OCI-LY1 (cell line): ENCODE results near the gene TTC6.

ENCODE experiments used
- H2AFZ ChIP-seq: fragments of 200-600 bp; sonication (generic), shearing (Covaris generic); 2 replicates; pipeline ENCODE4 v1.6.0; 2014; ENCODE audit warnings: antibody characterized with exemption, mild to moderate bottlenecking, low read length
- H3F3A ChIP-seq: fragments of 200-600 bp; sonication (generic), shearing (Covaris generic); 2 replicates; pipeline ENCODE4 v1.6.0; 2014; ENCODE audit warnings: mild to moderate bottlenecking, antibody characterized with exemption, low read length, moderate library complexity; ENCODE audit not compliant: insufficient read depth
- H3K27ac ChIP-seq: fragments of 200-600 bp; sonication (generic); 2 replicates; pipeline ENCODE4 v1.5.1; 2014; ENCODE audit warnings: low read length, mixed run types, mild to moderate bottlenecking, low read depth; ENCODE audit not compliant: poor library complexity, severe bottlenecking
- H3K27me3 ChIP-seq: fragments of 200-600 bp; sonication (generic); 2 replicates; pipeline ENCODE4 v1.6.0; 2014; ENCODE audit warnings: antibody characterized with exemption, mild to moderate bottlenecking, low read length, moderate library complexity; ENCODE audit not compliant: insufficient read depth
- H3K36me3 ChIP-seq: fragments of 200-600 bp; sonication (generic); 2 replicates; pipeline ENCODE4 v1.6.1; 2014; ENCODE audit warnings: mild to moderate bottlenecking, antibody characterized with exemption, low read length, moderate library complexity, mixed read lengths; ENCODE audit not compliant: insufficient read depth
- H3K4me1 ChIP-seq: fragments of 200-600 bp; sonication (generic); 2 replicates; pipeline ENCODE4 v1.5.1; 2014; ENCODE audit warnings: mild to moderate bottlenecking, low read length, moderate library complexity; ENCODE audit not compliant: insufficient read depth, severe bottlenecking
- H3K4me2 ChIP-seq: fragments of 200-600 bp; sonication (generic), shearing (Covaris generic); 2 replicates; pipeline ENCODE4 v1.6.1; 2014; ENCODE audit warnings: low read length
- H3K4me3 ChIP-seq: fragments of 200-600 bp; sonication (generic); 2 replicates; pipeline ENCODE4 v1.5.1; 2014; ENCODE audit warnings: low read length, low read depth, mild to moderate bottlenecking, mixed read lengths; ENCODE audit not compliant: poor library complexity, severe bottlenecking
- H3K79me2 ChIP-seq: fragments of 200-600 bp; shearing (Covaris generic); 2 replicates; pipeline ENCODE4 v1.6.1; 2016; ENCODE audit warnings: mixed run types, low read length, mixed read lengths; ENCODE audit not compliant: insufficient read depth
- H3K9ac ChIP-seq: fragments of 200-600 bp; sonication (generic), shearing (Covaris generic); 2 replicates; pipeline ENCODE4 v1.6.1; 2014; ENCODE audit warnings: mild to moderate bottlenecking, low read length, mixed read lengths
- H3K9me2 ChIP-seq: fragments of 200-600 bp; sonication (generic), shearing (Covaris generic); 2 replicates; pipeline ENCODE4 v1.6.1; 2014; ENCODE audit warnings: low read depth, mild to moderate bottlenecking, low read length, mixed read lengths
- H3K9me3 ChIP-seq: fragments of 200-600 bp; shearing (Covaris generic); 2 replicates; pipeline ENCODE4 v1.6.1; 2014; ENCODE audit warnings: low read length, mixed read lengths
- H4K20me1 ChIP-seq: fragments of 200-600 bp; sonication (generic), shearing (Covaris generic); 2 replicates; pipeline ENCODE4 v1.6.0; 2016; ENCODE audit warnings: mild to moderate bottlenecking, low read length; ENCODE audit not compliant: insufficient read depth
- CTCF ChIP-seq: fragments of 200-600 bp; sonication (generic), shearing (Covaris generic); IDR thresholded peaks from 2 replicates; pipeline ENCODE4 v1.5.1; 2017; ENCODE audit warnings: mild to moderate bottlenecking, antibody characterized with exemption, low read length, moderate library complexity, mixed read lengths
- EZH2 ChIP-seq: fragments of 200-600 bp; sonication (generic), shearing (Covaris generic); IDR thresholded peaks from 2 replicates; pipeline ENCODE4 v1.8.0; 2017; ENCODE audit warnings: borderline replicate concordance, mixed run types, mild to moderate bottlenecking, antibody characterized with exemption, low read length, moderate library complexity, mixed read lengths

The TTC6 gene

GRCh38 chr14:37601865-37602264, 6.4 kb downstream of the TTC6 start:
- Histone ChIP-seq H3K4me3 (no peak overlapping the region), H3K9me3 (no peaks in the 10 kb centered on the region), H3K79me2 (no peaks in the 10 kb centered on the region), H3K4me2 (no peak overlapping the region), H2AFZ (no peak overlapping the region), H3K9me2 (no peaks in the 10 kb centered on the region), H3K4me1 (no peaks in the 10 kb centered on the region), H3F3A (no peaks in the 10 kb centered on the region), H3K36me3 (no peaks in the 10 kb centered on the region), H4K20me1 (no peaks in the 10 kb centered on the region), H3K27ac (no peak overlapping the region), H3K9ac (no peak overlapping the region), H3K27me3 (no peaks in the 10 kb centered on the region)
- TF ChIP-seq EZH2 (no peak), CTCF (no peak)

GRCh38 chr14:37602605-37603453, 7.4 kb downstream of the TTC6 start:
- no peak overlapping the region for H3K4me2 ChIP-seq
- TF ChIP-seq CTCF (no peak), EZH2 (no peak)

GRCh38 chr14:37603688-37604251, 8.3 kb downstream of the TTC6 start:
- TF ChIP-seq CTCF, result no peak
- TF ChIP-seq EZH2, result no peak
- H3K4me2 ChIP-seq, result no peak overlapping the region

More at GRCh38 chr14:37602605-37603453, 7.4 kb downstream of the TTC6 start:
- H3K9ac ChIP-seq, result no peak overlapping the region
- H4K20me1 ChIP-seq, result no peaks in the 10 kb centered on the region
- no peaks in the 10 kb centered on the region for H3K36me3 ChIP-seq
- H2AFZ ChIP-seq, result no peak overlapping the region
- H3K27me3 ChIP-seq, result no peaks in the 10 kb centered on the region
- no peaks in the 10 kb centered on the region for H3K4me1 ChIP-seq
- H3F3A ChIP-seq, result no peaks in the 10 kb centered on the region
- H3K9me3 ChIP-seq, result no peaks in the 10 kb centered on the region
- H3K4me3 ChIP-seq, result no peak overlapping the region
- no peaks in the 10 kb centered on the region for H3K9me2 ChIP-seq
- H3K79me2 ChIP-seq, result no peaks in the 10 kb centered on the region
- H3K27ac ChIP-seq, result no peak overlapping the region

More at GRCh38 chr14:37603688-37604251, 8.3 kb downstream of the TTC6 start:
- no peaks in the 10 kb centered on the region for H3K79me2 ChIP-seq
- no peaks in the 10 kb centered on the region for H3F3A ChIP-seq
- H3K27me3 ChIP-seq, result no peaks in the 10 kb centered on the region
- H3K36me3 ChIP-seq, result no peaks in the 10 kb centered on the region
- H3K9ac ChIP-seq, result no peak overlapping the region
- no peaks in the 10 kb centered on the region for H4K20me1 ChIP-seq
- no peak overlapping the region for H3K27ac ChIP-seq
- no peaks in the 10 kb centered on the region for H3K9me2 ChIP-seq
- no peak overlapping the region for H2AFZ ChIP-seq
- no peaks in the 10 kb centered on the region for H3K4me1 ChIP-seq
- no peaks in the 10 kb centered on the region for H3K9me3 ChIP-seq
- H3K4me3 ChIP-seq, result no peak overlapping the region
